H9 (cell line): ENCODE data around the gene CNDP2. TPM values are rescaled to one million over a fixed set of nuclear protein-coding genes. Genes with fewer than 3 reads are reported as not detected.

Experiments
- DNase-seq: peaks from one replicate; pipeline ENCODE4 v3.0.0-alpha.2; 2017
- H2AFZ ChIP-seq: one replicate; pipeline ENCODE4 v1.6.1; 2013; ENCODE audit warnings: mild to moderate bottlenecking, low read length, control low read depth, moderate library complexity
- H2AK5ac ChIP-seq: 2 replicates; pipeline ENCODE4 v1.6.1; 2013; ENCODE audit warnings: low read length, control low read depth, mixed read lengths; ENCODE audit not compliant: insufficient read length
- H2BK120ac ChIP-seq: one replicate; pipeline ENCODE4 v1.6.1; 2013; ENCODE audit warnings: low read depth, mild to moderate bottlenecking, low read length, control low read depth, inconsistent platforms; ENCODE audit not compliant: poor library complexity, severe bottlenecking
- H2BK12ac ChIP-seq: 2 replicates; pipeline ENCODE4 v1.6.1; 2013; ENCODE audit warnings: low read length, control low read depth, mixed read lengths, low read depth; ENCODE audit not compliant: insufficient read length
- H2BK15ac ChIP-seq: 2 replicates; pipeline ENCODE4 v1.6.1; 2013; ENCODE audit warnings: low read depth, low read length, control low read depth
- H2BK20ac ChIP-seq: one replicate; pipeline ENCODE4 v1.6.1; 2013; ENCODE audit warnings: low read depth, mild to moderate bottlenecking, low read length, control low read depth, inconsistent platforms; ENCODE audit not compliant: poor library complexity, severe bottlenecking
- H2BK5ac ChIP-seq: 2 replicates; pipeline ENCODE4 v1.6.1; 2013; ENCODE audit warnings: low read length, control low read depth, mixed read lengths; ENCODE audit not compliant: insufficient read length
- H3K14ac ChIP-seq: 2 replicates; pipeline ENCODE4 v1.6.1; 2013; ENCODE audit warnings: low read length, control low read depth; ENCODE audit not compliant: insufficient read depth
- H3K18ac ChIP-seq: 2 replicates; pipeline ENCODE4 v1.6.1; 2013; ENCODE audit warnings: low read depth, mild to moderate bottlenecking, mixed read lengths, low read length, control low read depth; ENCODE audit not compliant: insufficient read length
- H3K23ac ChIP-seq: 2 replicates; pipeline ENCODE4 v1.6.1; 2013; ENCODE audit warnings: low read length, control low read depth, mixed read lengths, low read depth; ENCODE audit not compliant: insufficient read length
- H3K23me2 ChIP-seq: 2 replicates; pipeline ENCODE4 v1.6.1; 2013; ENCODE audit warnings: low read depth, mild to moderate bottlenecking, mixed read lengths, low read length, control low read depth; ENCODE audit not compliant: insufficient read length, poor library complexity, severe bottlenecking
- H3K27ac ChIP-seq: 2 replicates; pipeline ENCODE4 v1.5.1; 2013; ENCODE audit warnings: low read length, control low read depth, mixed read lengths, low read depth; ENCODE audit not compliant: insufficient read length
- H3K27me3 ChIP-seq: 2 replicates; pipeline ENCODE4 v1.6.1; 2013; ENCODE audit warnings: low read length, control low read depth, inconsistent platforms; ENCODE audit not compliant: insufficient read depth
- H3K4ac ChIP-seq: 2 replicates; pipeline ENCODE4 v1.6.1; 2013; ENCODE audit warnings: low read depth, mild to moderate bottlenecking, control low read depth, inconsistent platforms, low read length, moderate library complexity
- H3K4me1 ChIP-seq: 2 replicates; pipeline ENCODE4 v1.6.1; 2013; ENCODE audit warnings: low read length, control low read depth, inconsistent platforms; ENCODE audit not compliant: insufficient read depth
- H3K4me2 ChIP-seq: 2 replicates; pipeline ENCODE4 v1.6.1; 2013; ENCODE audit warnings: low read length, control low read depth, mixed read lengths; ENCODE audit not compliant: insufficient read length, insufficient read depth
- H3K56ac ChIP-seq: 2 replicates; pipeline ENCODE4 v1.6.1; 2013; ENCODE audit warnings: low read depth, mild to moderate bottlenecking, mixed read lengths, low read length, control low read depth; ENCODE audit not compliant: insufficient read length
- H3K79me1 ChIP-seq: 2 replicates; pipeline ENCODE4 v1.6.1; 2013; ENCODE audit warnings: low read depth, mild to moderate bottlenecking, moderate library complexity, low read length, control low read depth, inconsistent platforms; ENCODE audit not compliant: insufficient read depth, poor library complexity, severe bottlenecking
- H3K79me2 ChIP-seq: 2 replicates; pipeline ENCODE4 v1.6.1; 2013; ENCODE audit warnings: low read length, control low read depth, inconsistent platforms; ENCODE audit not compliant: insufficient read depth
- H3K9ac ChIP-seq: 2 replicates; pipeline ENCODE4 v1.6.1; 2013; ENCODE audit warnings: low read length, control low read depth, mixed read lengths; ENCODE audit not compliant: insufficient read length; ENCODE audit errors: extremely low read depth
- H3K9me3 ChIP-seq: one replicate; pipeline ENCODE4 v1.6.1; 2013; ENCODE audit warnings: low read depth, low read length, inconsistent platforms; ENCODE audit not compliant: control insufficient read depth
- H3T11ph ChIP-seq: one replicate; pipeline ENCODE4 v1.6.1; 2013; ENCODE audit warnings: mild to moderate bottlenecking, low read length, control low read depth, inconsistent platforms
- H4K20me1 ChIP-seq: one replicate; pipeline ENCODE4 v1.6.1; 2013; ENCODE audit not compliant: control insufficient read depth, insufficient read length, insufficient read depth
- H4K5ac ChIP-seq: 2 replicates; pipeline ENCODE4 v1.6.1; 2013; ENCODE audit warnings: low read depth, mild to moderate bottlenecking, mixed read lengths, low read length, control low read depth; ENCODE audit not compliant: insufficient read length
- H4K8ac ChIP-seq: replicated peaks from 2 replicates; pipeline ENCODE4 v1.6.1; 2013; ENCODE audit warnings: low read length, control low read depth, mixed read lengths, low read depth; ENCODE audit not compliant: insufficient read length
- H4K91ac ChIP-seq: 2 replicates; pipeline ENCODE4 v1.6.1; 2013; ENCODE audit warnings: low read depth, mild to moderate bottlenecking, moderate library complexity, mixed read lengths, low read length, control low read depth; ENCODE audit not compliant: insufficient read length
- H3K27ac Mint-ChIP-seq, 3 experiments: 2 replicates in 2 of 3; 3 replicates in 1 of 3; pipeline ENCODE4 v1.8.0; 2020 to 2021; ENCODE audit warnings: mixed read lengths in 3 of 3, mild to moderate bottlenecking in 1 of 3, moderate library complexity in 1 of 3
- H3K27me3 Mint-ChIP-seq: 2 replicates; pipeline ENCODE4 v1.8.0; 2021; ENCODE audit warnings: low read depth, mild to moderate bottlenecking, moderate library complexity, mixed read lengths
- H3K36me3 Mint-ChIP-seq, 3 experiments: 2 replicates in 2 of 3; 3 replicates in 1 of 3; pipeline ENCODE4 v1.8.0; 2020 to 2021; ENCODE audit warnings: low read depth in 3 of 3, mixed read lengths in 3 of 3; ENCODE audit not compliant: insufficient read depth in 1 of 3
- H3K4me1 Mint-ChIP-seq, 2 experiments: 2 replicates each; pipeline ENCODE4 v1.8.0; 2020; ENCODE audit warnings: mixed read lengths in 2 of 2
- H3K4me3 Mint-ChIP-seq, 2 experiments: 2 replicates in 1 of 2; 3 replicates in 1 of 2; pipeline ENCODE4 v1.8.0; 2020 to 2021; ENCODE audit warnings: mild to moderate bottlenecking in 2 of 2, mixed read lengths in 2 of 2, moderate library complexity in 1 of 2
- H3K9me3 Mint-ChIP-seq, 2 experiments: 2 replicates in 1 of 2; 3 replicates in 1 of 2; pipeline ENCODE4 v1.8.0; 2020; ENCODE audit warnings: mild to moderate bottlenecking in 2 of 2, mixed read lengths in 2 of 2, moderate library complexity in 1 of 2
- WGBS: extraction: QIAGEN DNeasy Blood & Tissue Kit; methylation state at CpG from one replicate; pipeline ENCODE4 v1.1.7; 2013; ENCODE audit warnings: missing lambda C conversion rate, low lambda C conversion rate, mixed read lengths; ENCODE audit not compliant: insufficient read length; ENCODE audit errors: extremely low coverage; 5-methylcytosine and 5-hydroxymethylcytosine counted together
- total RNA-seq: library from RNA; stranded (reverse); gene quantifications from 2 replicates; pipeline ENCODE4 v1.2.1, GENCODE V29; 2021
- TF ChIP-seq, protein P1 (sequence below): fragments of 200-600 bp; sonication (generic); conservative IDR thresholded peaks from 3 replicates; pipeline ENCODE4 v1.8.0; 2021; ENCODE audit warnings: antibody characterized with exemption, mild to moderate bottlenecking

The CNDP2 gene
- total RNA-seq, 1 experiment from 2014 or later: 212 TPM

GRCh38 chr18:74496508-74497323 lies 553 bp downstream of the CNDP2 start:
- H3K27me3 ChIP-seq: no peaks in the 10 kb centered on the region
- H3K9me3 ChIP-seq: no peaks in the 10 kb centered on the region
- peaks cover 2 to 3% of the 10 kb centered on the region in 2 experiments; a peak in 3 of 5 replicates for H3K9me3 Mint-ChIP-seq
- H3K4ac ChIP-seq: no peak overlapping the region
- DNase-seq: peak; percentile 58
- no peak overlapping the region for H2AK5ac ChIP-seq
- H2BK15ac ChIP-seq: no peak overlapping the region
- H3K23ac ChIP-seq: no peak overlapping the region
- peak overlapping the region; percentile 91 for H3K4me2 ChIP-seq
- no peak overlapping the region for H3K27ac ChIP-seq
- peaks cover 3% of the 10 kb centered on the region; the same call in 1 of the 2 replicates for H3K4me1 ChIP-seq
- no peak overlapping the region for H2BK5ac ChIP-seq
- peak overlapping the region; percentile 15 for H3K18ac ChIP-seq
- H3K79me1 ChIP-seq: peaks cover 4% of the 10 kb centered on the region
- no CpG with 5 or more reads among the region's 48 CpGs for WGBS
- peak overlapping the region; percentile 35 for H3K9ac ChIP-seq
- no peak overlapping the region for H2BK20ac ChIP-seq
- peaks cover 9% of the 10 kb centered on the region; the same call in 1 of the 2 replicates for H3K79me2 ChIP-seq
- peak overlapping the region; percentile 70 to 93 (median 72); a peak in 4 of 7 replicates for H3K27ac Mint-ChIP-seq
- H3K27me3 Mint-ChIP-seq: 0 out of 2 replicates have a peak, but pooled peaks cover 1% of the 10 kb centered on the region
- no peak overlapping the region for H4K5ac ChIP-seq
- TF ChIP-seq, protein P1, sequence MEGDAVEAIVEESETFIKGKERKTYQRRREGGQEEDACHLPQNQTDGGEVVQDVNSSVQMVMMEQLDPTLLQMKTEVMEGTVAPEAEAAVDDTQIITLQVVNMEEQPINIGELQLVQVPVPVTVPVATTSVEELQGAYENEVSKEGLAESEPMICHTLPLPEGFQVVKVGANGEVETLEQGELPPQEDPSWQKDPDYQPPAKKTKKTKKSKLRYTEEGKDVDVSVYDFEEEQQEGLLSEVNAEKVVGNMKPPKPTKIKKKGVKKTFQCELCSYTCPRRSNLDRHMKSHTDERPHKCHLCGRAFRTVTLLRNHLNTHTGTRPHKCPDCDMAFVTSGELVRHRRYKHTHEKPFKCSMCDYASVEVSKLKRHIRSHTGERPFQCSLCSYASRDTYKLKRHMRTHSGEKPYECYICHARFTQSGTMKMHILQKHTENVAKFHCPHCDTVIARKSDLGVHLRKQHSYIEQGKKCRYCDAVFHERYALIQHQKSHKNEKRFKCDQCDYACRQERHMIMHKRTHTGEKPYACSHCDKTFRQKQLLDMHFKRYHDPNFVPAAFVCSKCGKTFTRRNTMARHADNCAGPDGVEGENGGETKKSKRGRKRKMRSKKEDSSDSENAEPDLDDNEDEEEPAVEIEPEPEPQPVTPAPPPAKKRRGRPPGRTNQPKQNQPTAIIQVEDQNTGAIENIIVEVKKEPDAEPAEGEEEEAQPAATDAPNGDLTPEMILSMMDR: peak; percentile 31; the same call in 1 of the 3 replicates
- H3K56ac ChIP-seq: no peak overlapping the region
- H3K36me3 Mint-ChIP-seq: peaks cover 21 to 30% (median 30%) of the 10 kb centered on the region in 3 experiments
- no peak overlapping the region for H2AFZ ChIP-seq
- peak overlapping the region; percentile 92 to 94 for H3K4me3 Mint-ChIP-seq
- H3K14ac ChIP-seq: peak overlapping the region; percentile 60
- no peak overlapping the region for H3T11ph ChIP-seq
- H3K4me1 Mint-ChIP-seq: peaks cover 23 to 26% of the 10 kb centered on the region in 2 experiments
- peaks cover 7% of the 10 kb centered on the region for H3K23me2 ChIP-seq
- no peak overlapping the region for H4K8ac ChIP-seq
- H2BK12ac ChIP-seq: no peak overlapping the region
- H4K20me1 ChIP-seq: no peaks in the 10 kb centered on the region
- H2BK120ac ChIP-seq: no peak overlapping the region
- H4K91ac ChIP-seq: no peak overlapping the region
